ENCODE measurements around the gene LILRB3.
"Not testable (repeated sequence)": the region's sequence is repeated elsewhere in the genome, so short reads cannot be mapped to it uniquely, and the experiment has no call there.

- TF ChIP-seq POLR2A (IDR thresholded peaks at IDR 0.05) = not testable (repeated sequence)
- TF ChIP-seq, protein P1, sequence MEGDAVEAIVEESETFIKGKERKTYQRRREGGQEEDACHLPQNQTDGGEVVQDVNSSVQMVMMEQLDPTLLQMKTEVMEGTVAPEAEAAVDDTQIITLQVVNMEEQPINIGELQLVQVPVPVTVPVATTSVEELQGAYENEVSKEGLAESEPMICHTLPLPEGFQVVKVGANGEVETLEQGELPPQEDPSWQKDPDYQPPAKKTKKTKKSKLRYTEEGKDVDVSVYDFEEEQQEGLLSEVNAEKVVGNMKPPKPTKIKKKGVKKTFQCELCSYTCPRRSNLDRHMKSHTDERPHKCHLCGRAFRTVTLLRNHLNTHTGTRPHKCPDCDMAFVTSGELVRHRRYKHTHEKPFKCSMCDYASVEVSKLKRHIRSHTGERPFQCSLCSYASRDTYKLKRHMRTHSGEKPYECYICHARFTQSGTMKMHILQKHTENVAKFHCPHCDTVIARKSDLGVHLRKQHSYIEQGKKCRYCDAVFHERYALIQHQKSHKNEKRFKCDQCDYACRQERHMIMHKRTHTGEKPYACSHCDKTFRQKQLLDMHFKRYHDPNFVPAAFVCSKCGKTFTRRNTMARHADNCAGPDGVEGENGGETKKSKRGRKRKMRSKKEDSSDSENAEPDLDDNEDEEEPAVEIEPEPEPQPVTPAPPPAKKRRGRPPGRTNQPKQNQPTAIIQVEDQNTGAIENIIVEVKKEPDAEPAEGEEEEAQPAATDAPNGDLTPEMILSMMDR (IDR thresholded peaks at IDR 0.05) = not testable (repeated sequence)
These were observed 49.4 kb upstream of the LILRB3 start for GRCh38 chr19:54272181-54272580.

Data from esophagus squamous epithelium (tissue), 4 donors.